Measurements from ENCODE around the gene NINJ1. TPM values are rescaled to one million over a fixed set of nuclear protein-coding genes. Genes with fewer than 3 reads are reported as not detected.
A peak's percentile ranks its signal among the peaks of the same experiment; 100 is the strongest.

NINJ1 gene
- total and polyA plus RNA-seq, 2 experiments from 2014 or later, result 34.6 to 51.7 TPM

- H3K36me3 ChIP-seq, result no peaks in the 10 kb centered on the region
- H3K27me3 ChIP-seq, result no peaks in the 10 kb centered on the region
- no peak overlapping the region for H3K4me3 ChIP-seq
- H3K4me1 ChIP-seq (ENCODE audit: low read depth), result peaks cover 9% of the 10 kb centered on the region
- no peaks in the 10 kb centered on the region for H3K9me3 ChIP-seq (ENCODE audit: low read depth)
- H3K27ac ChIP-seq, result no peak overlapping the region
- TF ChIP-seq, protein P1, sequence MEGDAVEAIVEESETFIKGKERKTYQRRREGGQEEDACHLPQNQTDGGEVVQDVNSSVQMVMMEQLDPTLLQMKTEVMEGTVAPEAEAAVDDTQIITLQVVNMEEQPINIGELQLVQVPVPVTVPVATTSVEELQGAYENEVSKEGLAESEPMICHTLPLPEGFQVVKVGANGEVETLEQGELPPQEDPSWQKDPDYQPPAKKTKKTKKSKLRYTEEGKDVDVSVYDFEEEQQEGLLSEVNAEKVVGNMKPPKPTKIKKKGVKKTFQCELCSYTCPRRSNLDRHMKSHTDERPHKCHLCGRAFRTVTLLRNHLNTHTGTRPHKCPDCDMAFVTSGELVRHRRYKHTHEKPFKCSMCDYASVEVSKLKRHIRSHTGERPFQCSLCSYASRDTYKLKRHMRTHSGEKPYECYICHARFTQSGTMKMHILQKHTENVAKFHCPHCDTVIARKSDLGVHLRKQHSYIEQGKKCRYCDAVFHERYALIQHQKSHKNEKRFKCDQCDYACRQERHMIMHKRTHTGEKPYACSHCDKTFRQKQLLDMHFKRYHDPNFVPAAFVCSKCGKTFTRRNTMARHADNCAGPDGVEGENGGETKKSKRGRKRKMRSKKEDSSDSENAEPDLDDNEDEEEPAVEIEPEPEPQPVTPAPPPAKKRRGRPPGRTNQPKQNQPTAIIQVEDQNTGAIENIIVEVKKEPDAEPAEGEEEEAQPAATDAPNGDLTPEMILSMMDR (IDR thresholded peaks at IDR 0.05; ENCODE audit: low read depth, low read length), result no peak
- no peak for DNase-seq (ENCODE audit: low read depth in 1 of 2, low spot score in 1 of 2)
Measured at GRCh38 chr9:93093877-93094657, 40.0 kb downstream of the NINJ1 start.

DNA sequence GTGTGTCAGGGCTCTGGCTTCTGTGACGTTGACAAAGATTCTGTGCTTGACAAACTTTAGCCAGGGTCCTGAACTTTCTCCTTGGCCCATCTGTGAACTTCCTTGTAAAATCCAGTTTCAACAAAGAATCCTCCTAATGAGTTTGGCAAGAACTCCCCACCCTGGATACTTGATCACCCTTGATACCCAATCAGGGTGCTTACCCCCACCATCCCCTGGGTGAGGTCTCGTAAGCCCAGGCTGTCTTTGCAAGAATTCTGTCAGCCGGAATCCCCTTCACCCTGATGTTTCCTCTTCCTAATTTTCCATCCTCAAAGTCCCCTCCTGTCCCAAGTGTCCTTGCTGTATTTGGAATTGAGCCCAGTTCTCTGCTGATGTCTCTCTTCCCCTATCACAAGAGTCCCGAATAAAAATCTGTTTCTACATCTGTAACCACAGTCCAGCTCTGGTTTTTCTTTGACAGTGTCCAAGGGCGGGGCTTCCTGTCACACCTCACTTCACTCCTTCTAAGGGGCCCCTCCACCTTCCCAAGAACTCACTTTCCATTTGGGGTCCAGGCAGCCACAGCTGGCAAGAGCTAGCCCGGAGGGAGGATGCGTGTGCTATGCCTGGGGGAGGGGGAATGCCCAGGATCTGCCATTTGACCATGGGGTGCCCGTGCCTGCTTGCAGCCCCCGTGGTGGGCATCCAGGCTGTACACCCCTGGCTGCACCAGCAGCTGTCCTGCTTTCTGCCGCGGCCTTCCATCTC lies 40.7 kb downstream of the NINJ1 start:
- DNase-seq (ENCODE audit: low read depth in 1 of 2, low spot score in 1 of 2), result no peak
- Histone ChIP-seq H3K27me3 (no peaks in the 10 kb centered on the region), H3K4me1 (ENCODE audit: low read depth) (peaks cover 9% of the 10 kb centered on the region), H3K27ac (no peak overlapping the region), H3K4me3 (no peak overlapping the region), H3K9me3 (ENCODE audit: low read depth) (no peaks in the 10 kb centered on the region), H3K36me3 (no peaks in the 10 kb centered on the region)
- TF ChIP-seq, protein P1 (IDR thresholded peaks at IDR 0.05; ENCODE audit: low read depth, low read length), result no peak

GRCh38 chr9:93092251-93092991 lies 41.6 kb downstream of the NINJ1 start:
- no peak overlapping the region for H3K27ac ChIP-seq
- H3K27me3 ChIP-seq, result no peaks in the 10 kb centered on the region
- TF ChIP-seq, protein P1 (IDR thresholded peaks at IDR 0.05; ENCODE audit: low read depth, low read length), result no peak
- peaks cover 9% of the 10 kb centered on the region for H3K4me1 ChIP-seq (ENCODE audit: low read depth)
- H3K4me3 ChIP-seq, result no peak overlapping the region
- H3K9me3 ChIP-seq (ENCODE audit: low read depth), result no peaks in the 10 kb centered on the region
- no peak for DNase-seq (ENCODE audit: low read depth in 1 of 2, low spot score in 1 of 2)
- no peaks in the 10 kb centered on the region for H3K36me3 ChIP-seq

- Histone ChIP-seq H3K9me3 (ENCODE audit: low read depth) (no peaks in the 10 kb centered on the region), H3K27ac (no peak overlapping the region), H3K4me1 (ENCODE audit: low read depth) (peaks cover 9% of the 10 kb centered on the region), H3K27me3 (no peaks in the 10 kb centered on the region), H3K36me3 (no peaks in the 10 kb centered on the region), H3K4me3 (no peak overlapping the region)
- TF ChIP-seq, protein P1 (IDR thresholded peaks at IDR 0.05; ENCODE audit: low read depth, low read length), result no peak
- peak in 1 of 2 donors; percentile 82 for DNase-seq (ENCODE audit: low read depth in 1 of 2, low spot score in 1 of 2)
Measured at GRCh38 chr9:93091453-93092081, 42.5 kb downstream of the NINJ1 start.

GRCh38 chr9:93091056-93091452 lies 43.0 kb downstream of the NINJ1 start:
- no peaks in the 10 kb centered on the region for H3K27me3 ChIP-seq
- H3K27ac ChIP-seq, result no peak overlapping the region
- H3K4me3 ChIP-seq, result no peak overlapping the region
- no peaks in the 10 kb centered on the region for H3K9me3 ChIP-seq (ENCODE audit: low read depth)
- H3K36me3 ChIP-seq, result no peaks in the 10 kb centered on the region
- TF ChIP-seq, protein P1 (IDR thresholded peaks at IDR 0.05; ENCODE audit: low read depth, low read length), result no peak
- no peak for DNase-seq (ENCODE audit: low read depth in 1 of 2, low spot score in 1 of 2)
- H3K4me1 ChIP-seq (ENCODE audit: low read depth), result peaks cover 9% of the 10 kb centered on the region
